HepG2 (cell line): Measurements from ENCODE around the gene PRDX5. TPM values are rescaled to one million over a fixed set of nuclear protein-coding genes. Genes with fewer than 3 reads are reported as not detected.

Experiments used
- ATAC-seq: fragments of 200-7000 bp; cut with Tn5 transposase; 3 replicates; pipeline ENCODE4 v1.9.1; 2020; ENCODE audit warnings: mild to moderate bottlenecking, moderate library complexity
- BruUV-seq: library from RNA; stranded (reverse); fragments of 400-500 nt; replicated peaks from 2 replicates; lab custom pipeline; 2021; lab: Mats Ljungman, UMichigan
- CTCF ChIA-PET: fragments of 300-600 bp; formaldehyde crosslinking; extraction: SDS; loops from one replicate; lab custom pipeline; 2021; ENCODE audit warnings: low total read pairs, inconsistent platforms, low intra/inter-chr PET ratio; lab: Yijun Ruan, JAX
- POLR2A ChIA-PET: fragments of 350-600 bp; sonication (Branson Sonifier 250); formaldehyde crosslinking; loops from one replicate; lab custom pipeline; 2020; ENCODE audit warnings: antibody characterized with exemption, inconsistent platforms; lab: Yijun Ruan, JAX
- DNase-seq: peaks from one replicate; pipeline ENCODE4 v3.0.0-alpha.2; 2015; ENCODE audit warnings: low spot score
- FAIRE-seq: peaks from 3 replicates; lab custom pipeline; 2011; peaks lifted over from hg19 to GRCh38; lab: Jason Lieb, UNC
- H2AFZ ChIP-seq: one replicate; pipeline ENCODE4 v1.6.1; 2011; ENCODE audit warnings: low read length, inconsistent platforms
- H3K27ac ChIP-seq: fragments of 300-600 bp; 3 replicates; pipeline ENCODE4 v1.8.0; 2011; ENCODE audit warnings: mixed run types, mild to moderate bottlenecking, mixed read lengths, low read length, inconsistent platforms; ENCODE audit not compliant: insufficient read depth; ENCODE audit errors: extremely low read length
- H3K27me3 ChIP-seq, 2 experiments: fragments of 200-600 bp in 1 of 2; 2 replicates in 1 of 2; 3 replicates in 1 of 2; pipeline versions ENCODE4 v1.6.0 to v1.8.0; 2011; ENCODE audit warnings: low read length in 2 of 2, mild to moderate bottlenecking in 2 of 2, moderate library complexity in 2 of 2, inconsistent platforms in 1 of 2; ENCODE audit not compliant: insufficient read depth in 2 of 2, control insufficient read depth in 1 of 2
- H3K36me3 ChIP-seq, 2 experiments: fragments of 200-600 bp in 1 of 2; replicated peaks in 1 of 2; 2 replicates in 1 of 2; 3 replicates in 1 of 2; pipeline versions ENCODE4 v1.5.1 to v1.8.0; 2011; ENCODE audit warnings: low read length in 2 of 2, inconsistent platforms in 1 of 2; ENCODE audit not compliant: insufficient read depth in 2 of 2, control insufficient read depth in 1 of 2
- H3K4me1 ChIP-seq: 2 replicates; pipeline ENCODE4 v1.5.1; 2012; ENCODE audit warnings: low read length, inconsistent platforms; ENCODE audit not compliant: insufficient read depth
- H3K4me2 ChIP-seq: 2 replicates; pipeline ENCODE4 v1.6.0; 2011; ENCODE audit warnings: low read depth, low read length, inconsistent platforms
- H3K4me3 ChIP-seq, 3 experiments: fragments of 200-600 bp in 1 of 3; sonication (generic), shearing (Covaris generic) in 1 of 3; replicated peaks in 1 of 3; 2 replicates each; pipeline ENCODE4 v1.5.1; 2011 to 2016; ENCODE audit warnings: low read length in 3 of 3, inconsistent platforms in 2 of 3, low read depth in 2 of 3, mild to moderate bottlenecking in 2 of 3, control low read depth in 1 of 3, mixed read lengths in 1 of 3; ENCODE audit not compliant: insufficient read depth in 1 of 3
- H3K79me2 ChIP-seq: one replicate; pipeline ENCODE4 v1.6.1; 2011; ENCODE audit warnings: low read length, inconsistent platforms; ENCODE audit not compliant: insufficient read depth
- H3K9ac ChIP-seq: 2 replicates; pipeline ENCODE4 v1.6.0; 2011; ENCODE audit warnings: mild to moderate bottlenecking, low read depth, low read length, inconsistent platforms; ENCODE audit not compliant: insufficient read depth
- H3K9me3 ChIP-seq: 2 replicates; pipeline ENCODE4 v1.5.1; 2012; ENCODE audit warnings: mild to moderate bottlenecking, low read length
- H4K20me1 ChIP-seq: 2 replicates; pipeline ENCODE4 v1.6.0; 2011; ENCODE audit warnings: inconsistent platforms, mild to moderate bottlenecking, low read length, moderate library complexity; ENCODE audit not compliant: insufficient read depth
- AGO2 ChIP-seq: fragments of 200-400 bp; formaldehyde crosslinking; optimal IDR thresholded peaks from 2 replicates; pipeline ENCODE3; 2017; ENCODE audit warnings: mild to moderate bottlenecking, low read depth, low read length, moderate library complexity
- ATRX ChIP-seq: sonication (generic); formaldehyde crosslinking; IDR thresholded peaks from 2 replicates; pipeline ENCODE4 v1.4.0; 2020; ENCODE audit warnings: missing genetic modification reagents, borderline replicate concordance
- DRAP1 ChIP-seq: IDR thresholded peaks from 2 replicates; pipeline ENCODE4 v1.6.1; 2016; ENCODE audit warnings: missing genetic modification reagents, missing compliant biosample characterization
- E2F1 ChIP-seq: sonication (generic); formaldehyde crosslinking; IDR thresholded peaks from 2 replicates; pipeline ENCODE4 v1.5.0; 2020; ENCODE audit warnings: missing genetic modification reagents
- FOSL2 ChIP-seq: sonication (generic); formaldehyde crosslinking; IDR thresholded peaks from 2 replicates; pipeline ENCODE4 v1.4.0; 2020; ENCODE audit warnings: missing genetic modification reagents
- HIC2 ChIP-seq: sonication (generic); formaldehyde crosslinking; IDR thresholded peaks from 2 replicates; pipeline ENCODE4 v1.9.0; 2022; ENCODE audit warnings: low read depth, missing genetic modification reagents
- NFYC ChIP-seq: IDR thresholded peaks from 2 replicates; pipeline ENCODE4 v1.6.1; 2016; ENCODE audit warnings: missing genetic modification reagents, missing compliant biosample characterization
- PATZ1 ChIP-seq: sonication (generic); formaldehyde crosslinking; IDR thresholded peaks from 2 replicates; pipeline ENCODE4 v1.4.0; 2020; ENCODE audit warnings: missing genetic modification reagents
- ZNF138 ChIP-seq: sonication (generic); formaldehyde crosslinking; IDR thresholded peaks from 2 replicates; pipeline ENCODE4 v1.5.0; 2020; ENCODE audit warnings: mild to moderate bottlenecking, low read depth, missing genetic modification reagents
- ZNF260 ChIP-seq: sonication (generic); formaldehyde crosslinking; IDR thresholded peaks from 2 replicates; pipeline ENCODE4 v1.4.0; 2020; ENCODE audit warnings: missing genetic modification reagents, low read depth, mild to moderate bottlenecking, borderline replicate concordance
- ZNF432 ChIP-seq: sonication (generic); formaldehyde crosslinking; IDR thresholded peaks from 2 replicates; pipeline ENCODE4 v1.5.0; 2020; ENCODE audit warnings: missing genetic modification reagents, mild to moderate bottlenecking, borderline replicate concordance
- ZNF761 ChIP-seq: sonication (generic); formaldehyde crosslinking; conservative IDR thresholded peaks from 2 replicates; pipeline ENCODE4 v1.4.0; 2020; ENCODE audit warnings: mild to moderate bottlenecking, missing genetic modification reagents
- WGBS: methylation state at CpG from one replicate; pipeline ENCODE4 v1.1.6; 2017; ENCODE audit warnings: low lambda C conversion rate; 5-methylcytosine and 5-hydroxymethylcytosine counted together
- in situ Hi-C: cut with HindIII; loops from 2 replicates; pipeline ENCODE4 v1.10.0; 2017; ENCODE audit warnings: low pct_unique_long_range_greater_than_20kb; ENCODE audit not compliant: extremely low pct_ligation_motif_present
- intact Hi-C: fragments of 100-400 bp; cut with micrococcal nuclease; formaldehyde crosslinking; loops from one replicate; pipeline ENCODE4 v1.10.0; 2022; ENCODE audit not compliant: unreplicated experiment
- polyA plus RNA-seq, 8 experiments: library from polyadenylated mRNA; depleted of rRNA in 3 of 8; stranded (reverse) in 7 of 8; unstranded in 1 of 8; fragments of >200 nt; fragmentation: Illumina TruSeq in 4 of 8; extraction: Trizol in 4 of 8; gene quantifications; 2 replicates each; pipeline versions ENCODE4 v1.2.1 to v1.2.3, GENCODE V29; 2011 to 2016; ENCODE audit warnings: low read depth in 4 of 8, missing spikeins in 1 of 8, mixed read lengths in 1 of 8; ENCODE audit not compliant: insufficient read depth in 1 of 8
- total RNA-seq, 5 experiments: library from RNA; depleted of rRNA; stranded (reverse); fragments of >200 nt; fragmentation: Illumina TruSeq; extraction: Trizol; gene quantifications; 2 replicates each; pipeline ENCODE4 v1.2.3, GENCODE V29; 2016; ENCODE audit warnings: low read depth in 1 of 5

PRDX5 gene
- total and polyA plus RNA-seq, 2 of the 13 experiments (the other 11 are each of a cell fraction or from before 2014, with no cell fraction given), result 215 to 311 TPM

- H3K27ac ChIP-seq, result no peak overlapping the region
- H3K4me3 ChIP-seq, result no peak overlapping the region
- in situ Hi-C loops, result no loop called here
- no peak for FAIRE-seq
- H3K27me3 ChIP-seq, result no peaks in the 10 kb centered on the region
- peak; percentile 41 for TF ChIP-seq AGO2
- no peak for TF ChIP-seq ATRX (CRISPR knock-in tag)
- no peak for TF ChIP-seq DRAP1 (CRISPR knock-in tag)
- no peak for TF ChIP-seq NFYC (CRISPR knock-in tag)
- no peak for TF ChIP-seq FOSL2 (CRISPR knock-in tag)
- TF ChIP-seq, all 625 proteins: peak for 1
- Histone ChIP-seq H3K4me2 (no peak overlapping the region), H3K9me3 (no peaks in the 10 kb centered on the region), H2AFZ (no peak overlapping the region), H3K79me2 (peaks cover 9% of the 10 kb centered on the region), H3K36me3 (peaks cover 2 to 7% of the 10 kb centered on the region in 2 experiments; a peak in 1 of 5 replicates), H3K4me1 (peaks cover 23% of the 10 kb centered on the region), H4K20me1 (no peaks in the 10 kb centered on the region), H3K9ac (no peak overlapping the region)
- CTCF ChIA-PET, result no interaction called here
- intact Hi-C loops, result no loop called here
- BruUV-seq, result no TSS peak
- 95% methylated on average over 8 of the region's 15 CpGs for WGBS
- DNase-seq (no peak), ATAC-seq (no peak)
- POLR2A ChIA-PET, result interaction anchor here (0.6 to 1.1 kb wide), 3 partner anchors 29 to 91 kb away, joined by 3 to 6 read pairs (median 3); partner anchors contain the start of gene FKBP2
These were observed 42.7 kb upstream of the PRDX5 start for GRCh38 chr11:64275031-64275800.

- no peak overlapping the region for H3K27ac ChIP-seq
- in situ Hi-C loops, result no loop called here
- no peak for TF ChIP-seq ZNF260 (CRISPR knock-in tag)
- TF ChIP-seq E2F1 (CRISPR knock-in tag), result no peak
- no peak for TF ChIP-seq ZNF138 (CRISPR knock-in tag)
- no peak for TF ChIP-seq PATZ1 (CRISPR knock-in tag)
- TF ChIP-seq ZNF432, result no peak
- no peak for TF ChIP-seq ZNF761 (CRISPR knock-in tag)
- TF ChIP-seq HIC2 (CRISPR knock-in tag), result no peak
These were observed 42.1 kb upstream of the PRDX5 start for GRCh38 chr11:64275841-64276240.

More at GRCh38 chr11:64275841-64276240, 42.1 kb upstream of the PRDX5 start:
- ATAC-seq, result no peak
- no peak for DNase-seq
- Histone ChIP-seq H3K9me3 (no peaks in the 10 kb centered on the region), H3K79me2 (peaks cover 9% of the 10 kb centered on the region), H3K27me3 (no peaks in the 10 kb centered on the region), H3K9ac (no peak overlapping the region), H3K36me3 (peaks cover 2 to 7% of the 10 kb centered on the region in 2 experiments; a peak in 1 of 5 replicates), H2AFZ (no peak overlapping the region), H3K4me3 (no peak overlapping the region), H4K20me1 (no peaks in the 10 kb centered on the region), H3K4me1 (peaks cover 23% of the 10 kb centered on the region), H3K4me2 (no peak overlapping the region)
- ChIA-PET CTCF (no interaction called here), POLR2A (interaction anchor here (0.6 kb wide), 1 partner anchor 92 kb away, joined by 3 read pairs; no protein-coding TSS in a partner anchor)
- WGBS, result 79% methylated on average over 2 of the region's 2 CpGs
- intact Hi-C loops, result no loop called here
- no TSS peak for BruUV-seq
- FAIRE-seq, result no peak
